Kidney (tissue), 14 donors: ENCODE measurements around the gene PCDHGA12. TPM values are rescaled to one million over a fixed set of nuclear protein-coding genes. Genes with fewer than 3 reads are reported as not detected.

Source experiments
- DNase-seq, 5 donors: peaks; one replicate each; pipeline ENCODE4 v3.0.0-alpha.2; 2013 to 2020
- FAIRE-seq: peaks from 2 replicates; lab custom pipeline; 2012; peaks lifted over from hg19 to GRCh38; lab: Jason Lieb, UNC
- H3K27ac ChIP-seq, 2 donors: one replicate each; pipeline ENCODE4 v1.7.0; 2013; ENCODE audit warnings: low read depth in 2 of 2, low read length in 2 of 2, inconsistent platforms in 1 of 2
- H3K27me3 ChIP-seq: one replicate; pipeline ENCODE4 v1.7.1; 2013; ENCODE audit warnings: low read length, inconsistent platforms; ENCODE audit not compliant: control insufficient read depth, insufficient read depth
- H3K36me3 ChIP-seq, 3 donors: one replicate each; pipeline versions ENCODE4 v1.7.0 to v1.7.1; 2013; ENCODE audit warnings: low read length in 3 of 3, control low read depth in 1 of 3, inconsistent platforms in 1 of 3; ENCODE audit not compliant: insufficient read depth in 3 of 3, control insufficient read depth in 2 of 3
- H3K4me1 ChIP-seq, 3 donors: one replicate each; pipeline versions ENCODE4 v1.7.0 to v1.7.1; 2013; ENCODE audit warnings: low read length in 3 of 3, inconsistent platforms in 1 of 3, low read depth in 1 of 3; ENCODE audit not compliant: control insufficient read depth in 2 of 3, insufficient read depth in 2 of 3
- H3K4me3 ChIP-seq, 3 donors: one replicate each; pipeline versions ENCODE4 v1.7.0 to v1.8.1; 2013; ENCODE audit warnings: low read length in 3 of 3, control low read depth in 1 of 3, inconsistent platforms in 1 of 3
- H3K9ac ChIP-seq, 3 donors: one replicate each; pipeline versions ENCODE4 v1.7.0 to v1.7.1; 2013; ENCODE audit warnings: low read length in 3 of 3, control low read depth in 1 of 3, inconsistent platforms in 1 of 3
- H3K9me3 ChIP-seq, 3 donors: one replicate each; pipeline versions ENCODE4 v1.7.0 to v1.7.1; 2013; ENCODE audit warnings: low read length in 3 of 3, control low read depth in 1 of 3, inconsistent platforms in 1 of 3; ENCODE audit not compliant: control insufficient read depth in 2 of 3, insufficient read depth in 1 of 3
- intact Hi-C: fragments of 100-400 bp; cut with DNase I; formaldehyde crosslinking; loops from one replicate; pipeline ENCODE4 v1.11.1; 2022
- polyA plus RNA-seq: library from polyadenylated mRNA; stranded (reverse); fragments of 350-450 nt; fragmentation: Illumina TruSeq; extraction: RNeasy Lipid Tissue Mini Kit (QIAGEN cat#74804); gene quantifications from one replicate; pipeline ENCODE4 v1.2.3, GENCODE V29; 2014; ENCODE audit warnings: low read depth, low replicate concordance; ENCODE audit not compliant: insufficient read depth
- total RNA-seq: library from RNA; stranded (reverse); fragmentation: NEBNext Ultra II Directional; extraction: Animal tissue kit (Norgen Biotek cat#: 25700); gene quantifications from one replicate; pipeline ENCODE4 v1.2.1, GENCODE V29; 2021
- TF ChIP-seq, protein P1 (sequence below): IDR thresholded peaks from 3 replicates; pipeline ENCODE4 v1.5.1; 2012; ENCODE audit warnings: mild to moderate bottlenecking, moderate library complexity, borderline replicate concordance; ENCODE audit not compliant: insufficient read depth; ENCODE audit errors: extremely low read depth
- donor health status: control.
- donor health status: control.
- donor health status: control.
- donor health status: control.
- donor health status: control.
- donor health status: DM: yes; HTN: yes; CAD: no.
- donor health status: Normal renal cell carcinoma (clear cell type).

The PCDHGA12 gene
- total and polyA plus RNA-seq, 2 donors from 2014 or later, result 0.24 to 4.0 TPM

DNA sequence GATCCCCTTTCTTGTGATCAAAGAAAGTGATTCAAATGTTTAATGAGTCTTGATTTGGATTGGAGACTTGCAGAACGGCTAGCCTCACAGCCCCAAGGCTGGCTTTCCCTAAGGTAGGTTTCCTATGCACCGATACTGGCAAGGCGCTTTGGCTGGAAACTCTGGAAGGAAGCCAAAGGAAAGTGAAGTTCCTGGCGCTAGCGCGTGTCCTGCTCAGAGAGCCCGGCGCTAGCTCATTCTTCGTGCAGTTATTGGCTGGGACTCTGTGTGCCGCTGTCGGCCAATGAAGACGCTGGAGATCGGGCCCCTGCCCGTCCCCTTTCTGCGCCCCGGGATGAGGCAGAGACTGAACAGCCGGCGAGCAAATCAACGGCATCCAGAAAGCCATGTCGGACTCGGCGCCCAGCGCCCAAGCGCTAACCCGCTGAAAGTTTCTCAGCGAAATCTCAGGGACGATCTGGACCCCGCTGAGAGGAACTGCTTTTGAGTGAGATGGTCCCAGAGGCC, 45.4 kb downstream of the PCDHGA12 start, which contains the start of gene PCDHGC3:
PCDHGC3 (plus strand) TSS at position 342 of the 507 bp plus-strand sequence; CDS start at position 493, 151 bp downstream.
- DNase-seq (peak; percentile 93 to 98 (median 97)), FAIRE-seq (peak; percentile 51)
- Histone ChIP-seq H3K4me1 (peaks cover 4 to 20% (median 7%) of the 10 kb centered on the region in 3 donors), H3K36me3 (no peaks in the 10 kb centered on the region), H3K4me3 (peak within 1 kb of the TSS; percentile 75 to 88 (median 86)), H3K27me3 (no peaks in the 10 kb centered on the region), H3K9me3 (no peaks in the 10 kb centered on the region), H3K27ac (peak within 1 kb of the TSS; percentile 76 to 80), H3K9ac (peak within 1 kb of the TSS; percentile 50 to 84 (median 76))
- TF ChIP-seq, protein P1, sequence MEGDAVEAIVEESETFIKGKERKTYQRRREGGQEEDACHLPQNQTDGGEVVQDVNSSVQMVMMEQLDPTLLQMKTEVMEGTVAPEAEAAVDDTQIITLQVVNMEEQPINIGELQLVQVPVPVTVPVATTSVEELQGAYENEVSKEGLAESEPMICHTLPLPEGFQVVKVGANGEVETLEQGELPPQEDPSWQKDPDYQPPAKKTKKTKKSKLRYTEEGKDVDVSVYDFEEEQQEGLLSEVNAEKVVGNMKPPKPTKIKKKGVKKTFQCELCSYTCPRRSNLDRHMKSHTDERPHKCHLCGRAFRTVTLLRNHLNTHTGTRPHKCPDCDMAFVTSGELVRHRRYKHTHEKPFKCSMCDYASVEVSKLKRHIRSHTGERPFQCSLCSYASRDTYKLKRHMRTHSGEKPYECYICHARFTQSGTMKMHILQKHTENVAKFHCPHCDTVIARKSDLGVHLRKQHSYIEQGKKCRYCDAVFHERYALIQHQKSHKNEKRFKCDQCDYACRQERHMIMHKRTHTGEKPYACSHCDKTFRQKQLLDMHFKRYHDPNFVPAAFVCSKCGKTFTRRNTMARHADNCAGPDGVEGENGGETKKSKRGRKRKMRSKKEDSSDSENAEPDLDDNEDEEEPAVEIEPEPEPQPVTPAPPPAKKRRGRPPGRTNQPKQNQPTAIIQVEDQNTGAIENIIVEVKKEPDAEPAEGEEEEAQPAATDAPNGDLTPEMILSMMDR, result peak; percentile 49
- intact Hi-C loops, result no loop called here

DNA sequence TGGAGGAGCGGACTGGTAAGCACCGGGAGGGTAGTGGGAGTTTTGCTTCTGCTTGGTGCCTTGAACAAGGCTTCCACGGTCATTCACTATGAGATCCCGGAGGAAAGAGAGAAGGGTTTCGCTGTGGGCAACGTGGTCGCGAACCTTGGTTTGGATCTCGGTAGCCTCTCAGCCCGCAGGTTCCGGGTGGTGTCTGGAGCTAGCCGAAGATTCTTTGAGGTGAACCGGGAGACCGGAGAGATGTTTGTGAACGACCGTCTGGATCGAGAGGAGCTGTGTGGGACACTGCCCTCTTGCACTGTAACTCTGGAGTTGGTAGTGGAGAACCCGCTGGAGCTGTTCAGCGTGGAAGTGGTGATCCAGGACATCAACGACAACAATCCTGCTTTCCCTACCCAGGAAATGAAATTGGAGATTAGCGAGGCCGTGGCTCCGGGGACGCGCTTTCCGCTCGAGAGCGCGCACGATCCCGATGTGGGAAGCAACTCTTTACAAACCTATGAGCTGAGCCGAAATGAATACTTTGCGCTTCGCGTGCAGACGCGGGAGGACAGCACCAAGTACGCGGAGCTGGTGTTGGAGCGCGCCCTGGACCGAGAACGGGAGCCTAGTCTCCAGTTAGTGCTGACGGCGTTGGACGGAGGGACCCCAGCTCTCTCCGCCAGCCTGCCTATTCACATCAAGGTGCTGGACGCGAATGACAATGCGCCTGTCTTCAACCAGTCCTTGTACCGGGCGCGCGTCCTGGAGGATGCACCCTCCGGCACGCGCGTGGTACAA, 46.0 kb downstream of the PCDHGA12 start:
- intact Hi-C loops, result no loop called here
- peaks cover 4 to 20% (median 7%) of the 10 kb centered on the region in 3 donors for H3K4me1 ChIP-seq

GRCh38 chr5:141477044-141477575, 46.8 kb downstream of the PCDHGA12 start:
- DNase-seq (no peak), FAIRE-seq (no peak)
- no peaks in the 10 kb centered on the region for H3K27me3 ChIP-seq
- TF ChIP-seq, protein P1, result no peak
- intact Hi-C loops, result no loop called here
- H3K4me1 ChIP-seq, result peaks cover 4 to 20% (median 7%) of the 10 kb centered on the region in 3 donors
- H3K27ac ChIP-seq, result no peak overlapping the region
- peak overlapping the region; percentile 75 to 88 (median 86) for H3K4me3 ChIP-seq
- H3K9me3 ChIP-seq, result no peaks in the 10 kb centered on the region
- H3K36me3 ChIP-seq, result no peaks in the 10 kb centered on the region
- H3K9ac ChIP-seq, result peak overlapping the region; percentile 11 to 84 (median 76)

More for the DNA sequence above, 46.0 kb downstream of the PCDHGA12 start:
- peak; percentile 84 to 95 (median 85) for DNase-seq
- H3K9ac ChIP-seq, result peak overlapping the region; percentile 50 to 84 (median 76)
- FAIRE-seq, result no peak
- TF ChIP-seq, protein P1, result no peak
- no peaks in the 10 kb centered on the region for H3K9me3 ChIP-seq
- peak overlapping the region; percentile 75 to 88 (median 86) for H3K4me3 ChIP-seq
- H3K36me3 ChIP-seq, result no peaks in the 10 kb centered on the region
- peak overlapping the region; percentile 76 to 80 for H3K27ac ChIP-seq
- no peaks in the 10 kb centered on the region for H3K27me3 ChIP-seq
